ENCODE data around the gene AP1S1. TPM values are rescaled to one million over a fixed set of nuclear protein-coding genes. Genes with fewer than 3 reads are reported as not detected.
"Not testable (repeated sequence)": the region's sequence is repeated elsewhere in the genome, so short reads cannot be mapped to it uniquely, and the experiment has no call there.

AP1S1 gene
- total and polyA plus RNA-seq, 2 donors (not counting 1 experiment from before 2014, with no cell fraction given) = 10.3 to 16.3 TPM

- H3K4me3 Mint-ChIP-seq; ATAC-seq (ENCODE audit: low read depth); H3K4me2 ChIP-seq (replicated peaks; ENCODE audit: low read depth, low read length, poor library complexity, severe bottlenecking); H3K9ac ChIP-seq (ENCODE audit: low read length); H3K4me1 ChIP-seq (ENCODE audit: control insufficient read depth in 2 of 2, insufficient read depth in 2 of 2, low read length in 2 of 2); H3K79me2 ChIP-seq (ENCODE audit: control insufficient read depth, insufficient read depth, low read length); POLR2A ChIA-PET; H3K27me3 ChIP-seq (replicated peaks in 1 of 4; ENCODE audit: control extremely low read depth in 1 of 4, control insufficient read depth in 3 of 4, insufficient read depth in 4 of 4, low read length in 3 of 4); H4K20me1 ChIP-seq (ENCODE audit: control insufficient read depth, insufficient read depth, low read length, poor library complexity, severe bottlenecking); H3K9me3 Mint-ChIP-seq (ENCODE audit: insufficient read depth); H3K36me3 ChIP-seq (replicated peaks in 1 of 2; ENCODE audit: control extremely low read depth in 1 of 2, control insufficient read depth in 1 of 2, extremely low read depth in 1 of 2, insufficient read depth in 2 of 2, low read length in 1 of 2); H3K4me3 ChIP-seq (ENCODE audit: control extremely low read depth in 1 of 5, extremely low read depth in 1 of 5, insufficient read depth in 1 of 5, low read depth in 2 of 5, low read length in 4 of 5); H3K27ac Mint-ChIP-seq; H2AFZ ChIP-seq (ENCODE audit: insufficient read depth, low read depth, low read length, poor library complexity, severe bottlenecking); H3K4me1 Mint-ChIP-seq; H3K9me3 ChIP-seq (ENCODE audit: control extremely low read depth in 1 of 3, control insufficient read depth in 2 of 3, insufficient read depth in 1 of 3, low read length in 2 of 3); CTCF ChIA-PET; intact Hi-C loops (cut with micrococcal nuclease); DNase-seq; H3K27ac ChIP-seq (ENCODE audit: low read length in 2 of 2): not testable (repeated sequence)
- H3K27me3 Mint-ChIP-seq = peaks cover 13% of the 10 kb centered on the region
- WGBS (ENCODE audit: insufficient coverage) = 100% methylated on average over 2 of the region's 7 CpGs
Measured at GRCh38 chr7:101113140-101113539, 41.1 kb upstream of the AP1S1 start.

GRCh38 chr7:101113836-101114235 is 40.4 kb upstream of the AP1S1 start:
- no peaks in the 10 kb centered on the region for H3K9me3 Mint-ChIP-seq (ENCODE audit: insufficient read depth)
- no peak overlapping the region for H2AFZ ChIP-seq (ENCODE audit: insufficient read depth, low read depth, low read length, poor library complexity, severe bottlenecking)
- H3K4me1 Mint-ChIP-seq = no peaks in the 10 kb centered on the region
- H3K27me3 Mint-ChIP-seq = peaks cover 11% of the 10 kb centered on the region
- H3K4me1 ChIP-seq (ENCODE audit: control insufficient read depth in 2 of 2, insufficient read depth in 2 of 2, low read length in 2 of 2) = no peaks in the 10 kb centered on the region
- CTCF ChIA-PET = no interaction called here
- H3K4me3 Mint-ChIP-seq = no peak overlapping the region
- 68% methylated on average over 3 of the region's 11 CpGs for WGBS (ENCODE audit: insufficient coverage)
- no peaks in the 10 kb centered on the region for H3K27me3 ChIP-seq (replicated peaks in 1 of 4; ENCODE audit: control extremely low read depth in 1 of 4, control insufficient read depth in 3 of 4, insufficient read depth in 4 of 4, low read length in 3 of 4)
- no peak overlapping the region for H3K4me3 ChIP-seq (ENCODE audit: control extremely low read depth in 1 of 5, extremely low read depth in 1 of 5, insufficient read depth in 1 of 5, low read depth in 2 of 5, low read length in 4 of 5)
- H3K36me3 ChIP-seq (replicated peaks in 1 of 2; ENCODE audit: control extremely low read depth in 1 of 2, control insufficient read depth in 1 of 2, extremely low read depth in 1 of 2, insufficient read depth in 2 of 2, low read length in 1 of 2) = no peaks in the 10 kb centered on the region
- no peaks in the 10 kb centered on the region for H4K20me1 ChIP-seq (ENCODE audit: control insufficient read depth, insufficient read depth, low read length, poor library complexity, severe bottlenecking)
- no peak for ATAC-seq (ENCODE audit: low read depth)
- POLR2A ChIA-PET = no interaction called here
- H3K4me2 ChIP-seq (replicated peaks; ENCODE audit: low read depth, low read length, poor library complexity, severe bottlenecking) = no peak overlapping the region
- H3K9ac ChIP-seq (ENCODE audit: low read length) = no peak overlapping the region
- no peak overlapping the region for H3K27ac ChIP-seq (ENCODE audit: low read length in 2 of 2)
- peaks cover 0 to 3% (median 0%) of the 10 kb centered on the region in 3 donors for H3K9me3 ChIP-seq (ENCODE audit: control extremely low read depth in 1 of 3, control insufficient read depth in 2 of 3, insufficient read depth in 1 of 3, low read length in 2 of 3)
- no peak overlapping the region for H3K27ac Mint-ChIP-seq
- H3K79me2 ChIP-seq (ENCODE audit: control insufficient read depth, insufficient read depth, low read length) = no peaks in the 10 kb centered on the region
- TF ChIP-seq CTCF (IDR thresholded peaks at IDR 0.05) (no peak), EZH2 (IDR thresholded peaks at IDR 0.05; ENCODE audit: borderline replicate concordance, insufficient read depth, low read depth, low read length, poor library complexity, severe bottlenecking) (no peak)
- no peak for DNase-seq
- intact Hi-C loops (cut with micrococcal nuclease) = no loop called here
